ENCODE data around the gene PPIL6.

PPIL6 gene

GRCh38 chr6:109340811-109341210 is 99.6 kb downstream of the PPIL6 start:
- DNase-seq (ENCODE audit: low read depth in 2 of 2) = no peak
- no peak overlapping the region for H3K4me3 ChIP-seq (replicated peaks in 1 of 2; ENCODE audit: low read depth in 2 of 2, low read length in 2 of 2)
- TF ChIP-seq, protein P1, sequence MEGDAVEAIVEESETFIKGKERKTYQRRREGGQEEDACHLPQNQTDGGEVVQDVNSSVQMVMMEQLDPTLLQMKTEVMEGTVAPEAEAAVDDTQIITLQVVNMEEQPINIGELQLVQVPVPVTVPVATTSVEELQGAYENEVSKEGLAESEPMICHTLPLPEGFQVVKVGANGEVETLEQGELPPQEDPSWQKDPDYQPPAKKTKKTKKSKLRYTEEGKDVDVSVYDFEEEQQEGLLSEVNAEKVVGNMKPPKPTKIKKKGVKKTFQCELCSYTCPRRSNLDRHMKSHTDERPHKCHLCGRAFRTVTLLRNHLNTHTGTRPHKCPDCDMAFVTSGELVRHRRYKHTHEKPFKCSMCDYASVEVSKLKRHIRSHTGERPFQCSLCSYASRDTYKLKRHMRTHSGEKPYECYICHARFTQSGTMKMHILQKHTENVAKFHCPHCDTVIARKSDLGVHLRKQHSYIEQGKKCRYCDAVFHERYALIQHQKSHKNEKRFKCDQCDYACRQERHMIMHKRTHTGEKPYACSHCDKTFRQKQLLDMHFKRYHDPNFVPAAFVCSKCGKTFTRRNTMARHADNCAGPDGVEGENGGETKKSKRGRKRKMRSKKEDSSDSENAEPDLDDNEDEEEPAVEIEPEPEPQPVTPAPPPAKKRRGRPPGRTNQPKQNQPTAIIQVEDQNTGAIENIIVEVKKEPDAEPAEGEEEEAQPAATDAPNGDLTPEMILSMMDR (IDR thresholded peaks at IDR 0.05; ENCODE audit: low read depth, low read length) = no peak
